ENCODE data around the gene UAP1L1.

The UAP1L1 gene

DNA sequence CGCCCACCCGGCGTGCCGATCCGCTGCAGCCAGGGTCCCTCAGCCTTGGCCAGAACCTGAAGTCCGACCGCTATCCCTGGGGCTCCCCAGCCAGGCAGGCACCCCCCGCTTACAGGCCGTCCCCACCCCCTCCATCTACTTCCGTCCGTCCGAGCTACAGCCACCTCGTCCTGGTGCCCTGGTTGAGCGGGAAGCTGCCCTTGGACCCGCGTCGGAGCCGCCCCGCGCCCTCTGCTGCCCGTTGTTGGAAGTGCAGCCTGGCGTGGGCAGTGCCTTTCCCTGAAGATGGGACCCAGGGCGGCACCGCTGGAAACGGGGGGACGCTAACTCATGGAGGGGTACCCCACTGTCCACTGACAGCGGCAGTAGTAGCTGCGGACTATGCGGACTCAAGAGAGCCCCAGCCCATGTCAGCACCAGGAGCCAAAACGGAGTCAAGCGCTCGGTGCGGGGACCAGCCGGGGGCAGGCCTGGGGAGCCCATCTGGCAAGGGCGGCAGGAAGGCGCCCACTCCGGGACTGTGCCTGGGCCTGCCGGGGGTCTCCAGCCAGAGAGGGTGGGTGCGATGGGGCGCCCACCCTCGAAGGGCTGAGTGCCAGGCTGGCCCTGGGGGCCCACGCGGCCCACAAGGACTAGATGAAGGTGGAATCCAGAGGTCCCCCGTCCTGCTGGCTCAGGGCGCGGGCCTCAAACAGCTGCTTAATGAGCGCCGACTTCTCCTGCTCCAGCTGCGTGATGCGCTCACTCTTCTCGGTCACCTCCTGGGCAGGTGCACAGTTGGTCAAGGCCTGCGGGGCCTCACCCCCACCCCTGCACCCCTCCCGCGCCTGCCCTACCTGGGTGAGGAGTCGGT lies 13.1 kb upstream of the UAP1L1 start:
- H2BK15ac ChIP-seq (ENCODE audit: low read length), result peak overlapping the region; percentile 64
- no CpG with 5 or more reads among the region's 55 CpGs for WGBS, 2 donors (ENCODE audit: extremely low coverage in 2 of 2, insufficient read length in 2 of 2, insufficient replicate concordance in 1 of 2)
- H3K4ac ChIP-seq (ENCODE audit: low read length), result no peak overlapping the region
- H2BK12ac ChIP-seq (ENCODE audit: low read length), result no peak overlapping the region
- no peak overlapping the region for H4K91ac ChIP-seq (ENCODE audit: low read depth, low read length, poor library complexity)
- H3K9ac ChIP-seq (ENCODE audit: low read depth, low read length, poor library complexity), result peak overlapping the region; percentile 24
- H3K36me3 ChIP-seq (replicated peaks in 1 of 2; ENCODE audit: control insufficient read depth in 2 of 2, insufficient read depth in 2 of 2, low read length in 2 of 2), result peaks cover 3 to 30% of the 10 kb centered on the region in 2 donors
- no peak overlapping the region for H3K4me3 ChIP-seq (ENCODE audit: low read length in 2 of 2)
- no peak overlapping the region for H3K23ac ChIP-seq (ENCODE audit: low read depth, low read length, poor library complexity)
- peaks cover 0 to 5% (median 0%) of the 10 kb centered on the region in 3 experiments for H3K27me3 ChIP-seq (ENCODE audit: control insufficient read depth in 3 of 3, insufficient read depth in 3 of 3, low read depth in 1 of 3, low read length in 3 of 3)
- H3K9me3 ChIP-seq (replicated peaks in 1 of 2; ENCODE audit: control insufficient read depth in 2 of 2, insufficient read depth in 1 of 2, low read depth in 1 of 2, low read length in 2 of 2), result peaks cover 0 to 2% of the 10 kb centered on the region in 2 donors
- peak overlapping the region; percentile 68 for H2AK5ac ChIP-seq (ENCODE audit: low read depth, low read length)
- peak overlapping the region; percentile 41 for H2BK120ac ChIP-seq (ENCODE audit: low read depth, low read length)
- H3K14ac ChIP-seq (ENCODE audit: low read length), result no peak overlapping the region
- peaks cover 4 to 7% of the 10 kb centered on the region in 2 donors for H3K4me1 ChIP-seq (ENCODE audit: control insufficient read depth in 2 of 2, insufficient read depth in 1 of 2, low read depth in 1 of 2, low read length in 2 of 2)
- no peak overlapping the region for H2AFZ ChIP-seq (ENCODE audit: low read length)
- peaks cover 9% of the 10 kb centered on the region for H3K79me1 ChIP-seq (ENCODE audit: low read depth, low read length)
- H4K8ac ChIP-seq (ENCODE audit: low read depth, low read length), result no peak overlapping the region
- no peak overlapping the region for H2BK5ac ChIP-seq (ENCODE audit: low read length)
- peak overlapping the region; percentile 2 for H3K18ac ChIP-seq (ENCODE audit: low read length)
- no peak overlapping the region for H3K27ac ChIP-seq (replicated peaks; ENCODE audit: low read length)
- no peak for DNase-seq (ENCODE audit: low spot score)
- no peak overlapping the region for H3K4me2 ChIP-seq (ENCODE audit: insufficient read depth, low read length, poor library complexity, severe bottlenecking)

DNA sequence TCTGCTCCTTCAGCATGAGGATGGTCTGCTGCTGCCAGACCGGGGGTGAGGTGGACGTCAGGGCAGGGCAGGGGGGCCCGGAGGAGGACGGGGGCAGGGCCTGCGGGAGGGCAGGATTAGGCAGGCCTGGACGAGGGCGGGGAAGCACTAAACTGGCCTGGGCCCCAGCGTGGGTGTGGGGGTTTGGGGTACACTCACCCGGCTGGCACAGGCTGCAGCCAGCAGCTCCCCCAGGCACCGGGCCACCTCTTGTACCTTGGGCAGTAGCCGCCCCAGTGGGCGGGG lies 12.5 kb upstream of the UAP1L1 start:
- no CpG with 5 or more reads among the region's 12 CpGs for WGBS, 2 donors (ENCODE audit: extremely low coverage in 2 of 2, insufficient read length in 2 of 2, insufficient replicate concordance in 1 of 2)

GRCh38 chr9:137065336-137065967 lies 11.9 kb upstream of the UAP1L1 start:
- Histone ChIP-seq H3K18ac (ENCODE audit: low read length) (no peak overlapping the region), H2BK12ac (ENCODE audit: low read length) (no peak overlapping the region), H4K8ac (ENCODE audit: low read depth, low read length) (peak overlapping the region; percentile 17), H3K9me3 (replicated peaks in 1 of 2; ENCODE audit: control insufficient read depth in 2 of 2, insufficient read depth in 1 of 2, low read depth in 1 of 2, low read length in 2 of 2) (peaks cover 0 to 2% of the 10 kb centered on the region in 2 donors), H2AK5ac (ENCODE audit: low read depth, low read length) (peak overlapping the region; percentile 28), H3K4ac (ENCODE audit: low read length) (no peak overlapping the region), H3K9ac (ENCODE audit: low read depth, low read length, poor library complexity) (no peak overlapping the region), H3K4me1 (ENCODE audit: control insufficient read depth in 2 of 2, insufficient read depth in 1 of 2, low read depth in 1 of 2, low read length in 2 of 2) (peaks cover 7% of the 10 kb centered on the region in 2 donors), H3K14ac (ENCODE audit: low read length) (no peak overlapping the region), H2AFZ (ENCODE audit: low read length) (no peak overlapping the region), H3K79me1 (ENCODE audit: low read depth, low read length) (peaks cover 11% of the 10 kb centered on the region), H3K27me3 (ENCODE audit: control insufficient read depth in 3 of 3, insufficient read depth in 3 of 3, low read depth in 1 of 3, low read length in 3 of 3) (peaks cover 0 to 10% (median 3%) of the 10 kb centered on the region in 3 experiments), H2BK15ac (ENCODE audit: low read length) (no peak overlapping the region), H3K36me3 (replicated peaks in 1 of 2; ENCODE audit: control insufficient read depth in 2 of 2, insufficient read depth in 2 of 2, low read length in 2 of 2) (peaks cover 3 to 30% of the 10 kb centered on the region in 2 donors), H3K4me3 (ENCODE audit: low read length in 2 of 2) (no peak overlapping the region), H3K27ac (replicated peaks; ENCODE audit: low read length) (no peak overlapping the region), H2BK5ac (ENCODE audit: low read length) (no peak overlapping the region), H3K23ac (ENCODE audit: low read depth, low read length, poor library complexity) (peak overlapping the region; percentile 73), H2BK120ac (ENCODE audit: low read depth, low read length) (no peak overlapping the region), H3K4me2 (ENCODE audit: insufficient read depth, low read length, poor library complexity, severe bottlenecking) (no peak overlapping the region), H4K91ac (ENCODE audit: low read depth, low read length, poor library complexity) (no peak overlapping the region)
- no peak for DNase-seq (ENCODE audit: low spot score)
- no CpG with 5 or more reads among the region's 23 CpGs for WGBS, 2 donors (ENCODE audit: extremely low coverage in 2 of 2, insufficient read length in 2 of 2, insufficient replicate concordance in 1 of 2)

More for the DNA sequence above, 12.5 kb upstream of the UAP1L1 start:
- no peak overlapping the region for H2BK5ac ChIP-seq (ENCODE audit: low read length)
- no peak for DNase-seq (ENCODE audit: low spot score)
- no peak overlapping the region for H3K4ac ChIP-seq (ENCODE audit: low read length)
- H3K18ac ChIP-seq (ENCODE audit: low read length), result no peak overlapping the region
- no peak overlapping the region for H4K8ac ChIP-seq (ENCODE audit: low read depth, low read length)
- peaks cover 0 to 2% of the 10 kb centered on the region in 2 donors for H3K9me3 ChIP-seq (replicated peaks in 1 of 2; ENCODE audit: control insufficient read depth in 2 of 2, insufficient read depth in 1 of 2, low read depth in 1 of 2, low read length in 2 of 2)
- no peak overlapping the region for H3K14ac ChIP-seq (ENCODE audit: low read length)
- no peak overlapping the region for H3K4me3 ChIP-seq (ENCODE audit: low read length in 2 of 2)
- H4K91ac ChIP-seq (ENCODE audit: low read depth, low read length, poor library complexity), result no peak overlapping the region
- no peak overlapping the region for H3K23ac ChIP-seq (ENCODE audit: low read depth, low read length, poor library complexity)
- peaks cover 7% of the 10 kb centered on the region in 2 donors for H3K4me1 ChIP-seq (ENCODE audit: control insufficient read depth in 2 of 2, insufficient read depth in 1 of 2, low read depth in 1 of 2, low read length in 2 of 2)
- H3K36me3 ChIP-seq (replicated peaks in 1 of 2; ENCODE audit: control insufficient read depth in 2 of 2, insufficient read depth in 2 of 2, low read length in 2 of 2), result peaks cover 3 to 30% of the 10 kb centered on the region in 2 donors
- H2BK12ac ChIP-seq (ENCODE audit: low read length), result no peak overlapping the region
- H3K27ac ChIP-seq (replicated peaks; ENCODE audit: low read length), result no peak overlapping the region
- no peak overlapping the region for H3K9ac ChIP-seq (ENCODE audit: low read depth, low read length, poor library complexity)
- H3K27me3 ChIP-seq (ENCODE audit: control insufficient read depth in 3 of 3, insufficient read depth in 3 of 3, low read depth in 1 of 3, low read length in 3 of 3), result peaks cover 0 to 10% (median 3%) of the 10 kb centered on the region in 3 experiments
- H2BK15ac ChIP-seq (ENCODE audit: low read length), result no peak overlapping the region
- H2BK120ac ChIP-seq (ENCODE audit: low read depth, low read length), result no peak overlapping the region
- peaks cover 11% of the 10 kb centered on the region for H3K79me1 ChIP-seq (ENCODE audit: low read depth, low read length)
- peak overlapping the region; percentile 56 for H2AK5ac ChIP-seq (ENCODE audit: low read depth, low read length)
- H3K4me2 ChIP-seq (ENCODE audit: insufficient read depth, low read length, poor library complexity, severe bottlenecking), result no peak overlapping the region
- H2AFZ ChIP-seq (ENCODE audit: low read length), result no peak overlapping the region

All from neuronal stem cell (in vitro differentiated cells).